Limb (tissue), 2 donors: ENCODE measurements around the gene SMIM1.
A peak's percentile ranks its signal among the peaks of the same experiment; 100 is the strongest.

Experiments
- DNase-seq, 2 donors: peaks; one replicate each; pipeline ENCODE4 v3.0.0-alpha.2; 2016; ENCODE audit errors: extremely low spot score in 2 of 2

Gene SMIM1

DNA sequence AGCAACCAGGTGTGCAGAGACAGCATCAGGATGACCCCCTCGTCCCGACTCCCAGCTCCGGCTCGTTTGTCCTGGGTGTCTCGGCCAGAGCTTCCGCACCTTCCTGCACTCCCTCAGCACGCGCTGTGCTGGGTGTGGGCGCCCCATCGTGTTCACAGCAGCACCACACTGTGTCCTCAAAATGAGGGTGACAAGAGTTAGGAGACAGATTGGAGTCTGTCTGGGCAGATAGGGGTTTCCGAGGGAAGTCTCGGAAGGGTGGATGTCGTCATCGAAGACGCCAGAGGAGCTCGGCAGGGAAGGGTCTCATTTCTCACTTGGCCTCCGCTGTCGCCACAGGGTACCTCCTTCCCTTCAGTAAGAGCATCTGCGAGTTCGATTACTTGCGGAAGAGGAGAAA is 16.2 kb upstream of the SMIM1 start:
- peak in 1 of 2 donors; percentile 18 for DNase-seq

DNA sequence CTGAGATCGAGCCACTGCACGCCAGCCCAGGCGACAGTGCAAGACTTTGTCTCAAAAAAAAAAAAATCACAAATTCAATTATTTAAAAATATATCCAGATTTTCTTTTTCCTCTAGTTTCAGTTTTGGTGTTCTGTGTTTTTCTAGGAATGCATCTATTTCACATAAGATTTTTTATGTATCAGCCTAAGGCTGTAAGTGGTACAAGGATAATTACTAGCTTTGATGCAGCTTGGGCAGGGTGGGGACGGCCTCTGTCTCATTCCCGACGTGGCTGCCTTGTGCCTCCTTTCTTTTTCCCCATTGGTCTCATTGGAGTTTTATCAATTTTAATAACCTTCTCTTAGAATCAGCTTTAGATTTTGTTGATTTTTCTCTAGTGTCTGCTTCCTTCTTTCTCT is 13.4 kb upstream of the SMIM1 start:
- DNase-seq = no peak

DNA sequence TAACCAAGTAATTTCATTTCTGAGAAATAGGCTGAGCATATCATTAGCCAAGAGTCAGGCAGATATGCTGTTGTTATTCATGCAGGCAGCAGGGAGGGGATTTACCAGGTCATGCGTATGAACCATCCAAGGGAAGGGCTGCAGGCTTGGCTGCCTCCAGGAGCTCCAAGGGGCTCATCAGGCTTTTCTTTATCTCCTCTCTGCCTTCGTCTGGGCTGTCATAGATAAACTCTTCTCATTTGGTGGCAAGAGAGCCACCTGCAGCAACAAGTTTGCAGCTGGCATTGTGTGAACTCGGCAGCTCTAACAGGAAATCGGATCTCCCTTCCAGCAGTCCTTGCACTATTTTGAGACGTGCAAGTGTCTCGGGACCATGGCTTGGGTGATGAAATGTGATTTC is 12.8 kb upstream of the SMIM1 start:
- DNase-seq = no peak

DNA sequence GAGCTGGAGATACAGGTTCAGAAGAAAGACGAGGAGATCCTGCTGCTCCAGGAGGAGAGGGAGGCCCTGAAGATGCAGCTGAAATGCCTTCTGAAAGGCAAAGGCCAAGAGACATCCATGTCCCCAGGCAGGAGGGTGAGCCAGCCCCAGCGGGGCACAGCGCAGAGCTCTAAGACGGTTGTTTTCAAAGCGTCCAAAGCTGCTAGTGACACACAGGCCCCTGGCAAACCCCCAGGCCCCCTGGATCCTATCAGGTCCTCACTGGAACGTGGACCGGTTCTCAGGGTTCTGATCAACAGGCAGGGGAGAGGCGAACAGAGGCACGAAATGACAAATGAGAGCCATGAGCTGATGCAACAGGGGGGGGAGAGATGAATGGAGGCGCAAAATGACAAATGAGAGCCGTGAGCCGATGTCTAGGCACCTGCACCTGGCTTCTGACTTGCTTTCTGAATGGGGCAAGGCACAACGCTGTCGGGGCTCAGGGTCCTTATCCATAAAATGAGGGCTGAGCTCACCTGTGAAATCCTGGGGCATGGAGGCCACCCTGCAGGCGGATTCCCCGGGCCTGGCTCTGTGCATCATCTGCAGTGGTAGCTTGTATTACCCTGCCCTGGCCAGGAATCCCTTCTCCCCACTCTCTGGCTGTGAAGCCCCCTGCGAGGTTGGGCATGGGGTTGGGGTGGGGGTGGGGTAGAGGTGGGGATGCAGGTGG is 11.1 kb upstream of the SMIM1 start:
- DNase-seq = no peak

DNA sequence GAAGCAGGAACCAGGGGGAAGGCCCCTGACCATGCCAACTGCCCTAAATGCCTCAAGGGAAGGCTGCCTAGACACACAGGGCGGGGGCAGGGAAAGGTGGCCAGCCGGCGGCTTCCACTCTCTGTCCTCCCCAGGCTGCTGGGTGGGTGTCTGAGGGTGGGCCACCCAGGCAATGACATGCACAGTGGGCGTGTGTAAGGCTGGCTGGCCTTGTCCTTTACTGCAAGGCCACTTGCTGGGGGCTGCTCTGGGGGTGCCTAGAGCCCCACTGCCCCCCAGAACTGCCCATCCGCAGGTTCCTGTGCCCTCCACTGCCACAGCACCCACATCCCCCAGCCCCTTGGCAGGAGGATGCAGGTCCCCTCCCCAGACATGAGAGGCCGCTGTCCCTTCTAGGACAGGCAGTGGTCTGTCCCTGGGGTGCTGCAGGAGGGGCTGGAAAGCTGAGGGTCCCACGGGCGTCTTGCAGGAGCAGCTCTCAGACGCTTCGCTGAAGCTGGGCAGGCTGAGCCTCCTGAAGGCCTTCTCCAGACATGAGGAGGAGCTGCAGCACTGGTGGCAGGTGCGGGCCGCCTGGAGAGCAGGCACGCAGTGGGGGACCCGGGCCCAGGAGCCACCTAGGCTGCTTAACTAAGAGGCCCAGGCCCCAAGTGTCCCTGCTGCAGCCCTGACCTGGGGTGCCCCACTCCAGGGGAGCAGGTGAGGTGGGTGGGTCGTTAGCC is 10.2 kb upstream of the SMIM1 start:
- DNase-seq = no peak

DNA sequence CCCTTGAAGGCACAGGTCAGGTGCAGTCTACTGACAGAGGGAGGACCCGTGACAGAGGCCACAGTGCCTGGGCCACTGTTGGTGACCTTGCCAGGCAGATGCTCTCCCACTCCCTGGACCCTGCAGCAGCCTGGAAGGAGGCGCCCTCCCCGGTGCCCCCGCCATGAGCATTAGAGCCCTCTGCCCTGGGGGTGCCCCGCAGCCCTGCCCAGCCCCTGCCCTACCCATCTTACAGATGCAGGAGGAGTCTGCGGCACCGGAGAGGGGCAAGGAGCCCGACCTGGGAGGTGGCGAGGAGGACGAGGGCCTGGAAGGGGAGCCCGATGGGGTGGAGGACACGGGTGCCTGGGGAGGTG is 9.7 kb upstream of the SMIM1 start:
- no peak for DNase-seq

DNA sequence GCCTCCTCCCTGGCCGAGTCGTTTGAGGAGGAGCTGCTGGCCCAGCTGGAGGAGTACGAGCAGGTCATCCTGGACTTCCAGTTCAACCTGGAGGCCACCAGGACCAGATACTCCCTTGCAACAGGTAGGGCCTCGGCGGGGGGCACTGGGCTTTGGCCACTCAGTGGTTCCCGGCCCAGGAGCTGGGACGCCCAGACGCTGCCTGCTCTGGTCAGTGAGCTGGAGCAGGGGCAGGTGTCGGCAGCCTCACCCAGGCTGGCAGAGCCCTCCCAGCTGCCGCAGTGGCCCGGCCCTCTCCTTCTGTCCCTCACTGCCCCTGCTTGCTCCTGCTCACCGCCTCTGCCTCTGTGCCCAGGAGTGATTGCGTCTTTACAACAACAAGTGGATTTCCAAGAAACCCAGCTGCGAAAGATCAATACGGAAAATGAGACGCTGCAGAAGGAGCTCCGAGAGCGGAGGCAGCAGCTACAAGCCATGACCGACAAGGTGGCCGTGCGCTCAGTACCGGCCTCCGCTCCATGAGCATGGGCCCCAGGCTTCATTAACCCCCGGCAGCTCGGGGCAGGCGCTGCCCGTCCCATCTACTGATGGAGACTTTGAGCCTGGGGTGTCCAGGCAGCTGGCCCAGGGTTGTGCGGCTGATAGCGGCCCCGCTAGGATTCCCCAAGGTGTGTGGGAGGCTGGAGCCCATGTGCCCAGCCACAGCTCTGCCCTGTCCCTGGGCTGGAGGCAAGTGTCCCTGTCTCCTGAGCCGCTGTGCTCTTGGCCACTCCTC is 9.0 kb upstream of the SMIM1 start:
- DNase-seq = no peak

DNA sequence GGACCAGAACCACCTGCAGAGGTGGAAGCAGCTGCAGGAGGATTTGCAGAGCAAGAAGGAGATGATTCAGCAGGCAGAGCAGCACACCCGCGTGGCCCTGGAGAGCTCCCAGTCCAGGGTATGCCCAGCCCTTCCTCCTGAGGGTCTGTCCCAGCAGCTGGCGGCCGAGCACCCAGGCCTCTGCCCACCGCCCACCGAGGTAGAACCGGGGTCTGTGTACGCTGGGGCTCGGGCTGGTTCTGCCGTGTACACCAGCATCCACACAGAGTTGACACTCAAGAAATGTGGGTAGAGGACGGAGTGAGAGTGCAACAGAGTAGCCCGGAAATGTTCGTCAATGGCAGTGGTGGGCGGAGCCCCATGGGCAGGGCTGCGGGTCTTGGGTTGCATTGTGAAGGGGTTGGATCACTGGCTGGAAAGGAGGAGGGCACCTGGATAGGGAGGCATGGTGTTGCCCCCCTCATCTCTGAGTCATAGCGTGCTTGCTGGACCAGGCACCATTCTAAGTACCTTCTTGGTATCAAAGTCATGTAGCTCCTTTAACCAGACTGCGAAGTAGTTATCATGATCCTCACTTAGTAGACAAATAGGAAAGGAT is 5.1 kb upstream of the SMIM1 start:
- DNase-seq = no peak

DNA sequence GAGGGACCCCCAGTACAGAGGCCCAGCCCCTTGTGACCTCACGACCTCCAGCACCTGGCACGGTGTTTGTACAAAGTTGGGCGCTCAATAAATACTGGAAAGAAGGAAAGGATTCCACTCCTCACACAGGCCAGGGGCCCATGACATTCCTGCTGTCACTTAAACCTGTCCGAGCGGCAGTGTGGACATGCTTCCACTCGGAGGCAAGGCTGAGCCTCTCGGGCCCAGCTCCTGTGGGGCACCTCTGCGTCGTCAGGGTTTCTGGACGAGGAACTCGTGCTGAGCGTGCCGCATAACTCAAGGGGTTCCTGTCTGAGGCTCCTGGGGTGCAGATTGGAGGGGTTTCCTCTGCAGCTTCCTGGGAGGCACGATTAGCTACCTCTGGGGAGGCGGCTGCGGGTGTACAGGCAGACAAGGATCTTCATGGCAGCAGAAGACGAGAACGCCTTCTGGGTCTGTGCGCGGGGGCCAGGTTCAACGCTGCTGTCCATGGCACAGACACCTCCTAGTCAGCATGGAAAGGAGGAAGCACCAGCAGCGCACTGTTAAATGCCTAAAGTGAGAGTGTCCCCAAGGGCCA is 3.6 kb upstream of the SMIM1 start:
- DNase-seq = no peak

DNA sequence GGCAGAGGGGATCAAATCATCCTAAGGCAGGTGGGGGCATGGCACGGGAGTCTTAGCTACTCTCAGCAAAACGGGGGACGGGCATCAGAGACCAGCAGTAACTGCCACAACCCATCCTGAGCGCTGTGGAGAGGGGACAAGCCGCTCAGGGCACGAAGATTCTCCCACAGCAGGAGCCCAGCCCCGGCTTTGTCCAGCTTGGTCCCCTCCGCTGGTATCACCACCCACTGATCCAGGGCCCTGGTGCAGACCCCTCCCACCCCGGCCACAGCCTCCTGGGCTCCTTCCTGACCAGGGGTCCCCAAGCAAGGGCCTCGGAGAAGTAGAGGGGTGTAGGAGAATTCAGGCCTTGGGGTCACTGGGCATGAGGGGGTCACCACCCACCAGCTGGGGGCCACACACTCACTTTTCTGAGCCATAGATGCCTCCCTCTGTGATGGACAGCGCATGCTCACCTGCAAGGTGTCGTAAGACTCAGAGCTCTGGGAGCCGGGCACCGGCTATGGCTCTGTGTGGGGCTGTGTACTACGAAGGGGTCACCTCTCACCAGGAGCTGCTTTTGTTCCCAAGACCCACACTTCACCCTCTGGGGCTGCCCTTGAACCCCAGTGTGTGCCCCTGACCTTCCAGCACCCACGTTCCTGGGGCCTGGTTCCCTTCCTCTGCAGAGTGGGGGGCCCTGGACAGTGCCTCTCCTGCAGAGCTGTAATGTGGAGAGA is 2.3 kb upstream of the SMIM1 start:
- no peak for DNase-seq

DNA sequence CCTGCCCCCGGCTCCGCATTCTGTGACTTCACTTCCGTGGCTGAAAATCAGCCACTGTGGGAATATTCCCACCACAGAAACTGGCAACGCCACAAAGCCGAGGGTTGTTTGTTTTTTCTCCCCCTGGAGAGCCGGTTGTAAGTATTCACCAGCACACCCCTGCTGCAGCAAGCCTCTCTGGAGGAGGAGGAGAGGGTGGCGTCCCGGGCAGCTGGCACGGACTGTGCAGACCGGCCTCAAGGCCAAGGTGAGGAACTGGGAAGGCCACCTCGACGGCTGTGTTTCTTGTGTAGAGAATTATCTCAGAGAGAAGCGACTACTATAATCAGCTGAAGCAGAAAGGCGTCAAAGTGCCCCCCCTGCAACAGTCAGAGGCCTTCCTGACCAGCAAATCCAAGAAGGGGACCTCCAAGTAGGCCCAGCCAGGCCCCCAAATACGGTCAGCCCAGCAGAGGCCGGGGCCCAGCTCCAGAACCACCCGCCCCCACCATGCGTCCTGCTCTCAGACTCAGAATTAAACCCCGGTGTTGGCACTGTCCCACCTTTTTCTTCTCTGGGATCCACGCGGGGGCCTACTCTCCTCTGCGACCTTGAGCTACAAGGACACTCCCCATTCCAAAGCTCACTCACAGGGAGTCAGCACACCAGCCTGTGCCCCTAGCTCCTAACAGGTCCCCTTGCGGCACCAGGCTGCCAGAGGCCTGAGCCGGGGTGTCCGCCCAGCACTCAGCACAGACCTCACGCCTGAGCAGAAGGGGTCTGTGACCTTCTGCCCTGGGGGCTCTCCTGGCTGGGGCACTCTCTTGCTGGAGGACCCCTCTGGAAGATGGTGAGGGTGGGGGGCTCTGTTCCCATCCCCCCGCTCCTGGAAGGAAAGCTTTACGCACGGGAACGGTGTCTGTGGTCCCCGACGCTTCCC is 1.2 kb upstream of the SMIM1 start:
- DNase-seq = no peak

DNA sequence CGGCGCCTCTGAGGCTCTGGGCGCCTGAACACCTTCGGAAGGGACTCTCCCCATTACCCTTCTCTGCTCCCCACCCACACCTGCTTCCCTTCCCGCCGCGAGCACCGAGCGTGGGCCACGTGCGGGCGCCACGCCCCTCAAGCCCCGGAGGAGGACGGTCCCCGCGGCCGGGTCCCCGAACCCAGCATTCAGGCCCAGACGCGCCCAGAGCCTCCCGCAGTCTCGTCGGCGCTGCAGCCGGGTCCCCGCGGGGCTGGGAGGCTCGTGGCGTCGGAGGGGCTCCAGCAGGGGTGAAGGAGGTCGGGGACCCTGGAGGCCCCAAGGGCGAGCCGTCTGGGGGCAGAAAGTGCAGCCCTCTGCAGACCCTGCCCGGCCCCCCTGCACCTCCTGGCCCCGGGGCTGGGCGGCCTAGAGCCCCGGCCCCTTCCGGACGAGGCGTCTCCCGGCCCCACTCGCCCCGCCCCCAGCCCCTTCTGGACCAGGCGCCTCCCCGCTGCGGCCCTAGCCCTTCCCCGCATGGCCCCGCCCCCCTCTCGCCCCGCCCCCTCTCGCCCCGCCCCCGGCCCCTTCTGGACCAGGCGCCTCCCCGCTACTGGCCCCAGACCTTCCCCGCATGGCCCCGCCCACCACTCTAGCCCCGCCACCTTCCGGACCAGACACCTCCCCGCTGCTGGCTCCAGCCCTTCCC is 378 bp upstream of the SMIM1 start:
- peak; percentile 85 to 96 for DNase-seq

DNA sequence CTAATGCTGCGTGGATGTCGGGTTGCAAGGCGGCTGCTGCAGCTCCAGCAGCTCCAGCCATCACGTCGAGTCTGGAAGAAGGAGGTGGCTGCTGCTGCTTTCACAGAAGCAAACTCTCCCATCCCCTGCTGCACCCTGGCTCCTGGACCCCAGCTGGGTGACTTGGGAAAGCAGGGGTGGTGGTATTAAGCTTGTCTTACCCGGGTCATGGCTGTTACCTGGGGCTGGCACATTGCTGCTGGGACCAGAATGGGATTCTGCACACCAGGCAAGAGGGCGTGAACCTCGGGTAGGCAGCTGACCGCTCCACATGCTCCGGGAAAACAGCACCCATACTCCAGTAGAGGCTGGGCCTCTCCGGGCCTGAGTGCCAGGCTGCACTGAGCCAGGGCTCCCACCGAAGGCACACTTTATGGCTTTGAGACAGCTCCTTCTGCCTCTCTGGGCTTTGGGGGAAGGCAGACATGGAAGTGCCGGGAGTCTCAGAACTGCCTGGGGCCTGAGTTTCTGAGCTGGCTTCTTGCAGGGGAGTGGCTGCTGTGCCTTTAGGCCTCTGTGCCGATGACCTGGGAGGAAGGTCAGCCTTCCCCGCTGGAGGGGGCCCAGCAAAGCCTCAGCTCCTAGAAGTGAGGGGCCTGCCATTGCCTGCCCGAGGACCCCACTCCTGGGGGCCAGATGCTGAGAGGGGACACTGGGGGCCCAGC is 1.2 kb downstream of the SMIM1 start:
- DNase-seq = no peak

DNA sequence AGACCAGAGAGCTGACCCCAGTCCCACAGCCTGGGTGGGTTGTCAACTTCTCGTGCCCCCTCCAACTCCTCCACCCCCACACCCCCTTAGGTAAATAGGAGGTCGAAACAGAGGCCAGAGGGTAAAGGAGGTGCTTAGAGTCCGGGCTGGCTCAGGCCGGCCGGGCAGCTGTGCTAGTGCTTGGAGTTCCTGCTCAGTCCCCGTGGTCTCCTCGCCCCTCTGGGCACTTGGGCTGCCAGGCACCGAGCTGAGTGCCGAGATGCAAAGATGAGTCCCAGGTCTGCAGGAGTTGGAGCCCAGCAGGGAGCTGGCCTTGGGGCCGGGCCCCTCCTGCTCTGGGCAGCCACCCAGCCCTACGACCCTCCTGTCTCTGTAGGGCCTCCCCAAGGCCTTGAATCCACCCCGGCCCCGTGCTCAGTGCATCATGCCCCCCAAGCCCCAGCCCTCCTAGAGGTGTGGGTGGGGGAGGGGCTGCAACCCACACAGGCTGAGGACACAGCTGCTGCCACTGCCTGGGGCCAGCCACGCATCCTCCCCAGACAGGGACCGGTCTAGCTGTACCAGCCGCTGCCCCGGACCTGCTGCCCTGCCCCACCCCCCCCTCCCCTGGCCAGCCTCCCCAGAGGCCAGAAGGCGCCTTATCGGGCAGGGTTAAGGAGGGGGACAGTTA is 1.9 kb downstream of the SMIM1 start:
- no peak for DNase-seq

DNA sequence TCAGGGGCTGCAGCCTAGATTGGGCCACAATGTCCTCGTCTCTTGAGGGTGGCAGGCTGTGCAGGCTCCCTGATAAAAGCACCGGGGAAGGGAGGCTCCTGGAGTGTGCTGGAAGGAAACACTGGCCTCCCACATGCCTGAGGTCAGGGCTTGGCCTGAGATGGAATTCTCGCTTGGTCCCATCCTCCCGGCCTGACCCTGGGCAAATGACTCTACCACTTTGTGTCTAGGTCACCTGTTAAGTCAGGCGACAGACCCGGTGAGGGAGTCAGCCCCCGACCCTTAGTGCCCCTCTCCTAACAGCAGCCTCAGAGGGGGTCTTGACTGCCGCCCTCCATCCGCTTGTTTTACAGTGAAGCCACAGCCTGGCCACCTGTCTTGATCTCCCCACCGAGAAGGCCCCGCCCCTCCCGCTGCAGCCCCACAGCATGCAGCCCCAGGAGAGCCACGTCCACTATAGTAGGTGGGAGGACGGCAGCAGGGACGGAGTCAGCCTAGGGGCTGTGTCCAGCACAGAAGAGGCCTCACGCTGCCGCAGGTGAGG is 2.5 kb downstream of the SMIM1 start:
- no peak for DNase-seq

DNA sequence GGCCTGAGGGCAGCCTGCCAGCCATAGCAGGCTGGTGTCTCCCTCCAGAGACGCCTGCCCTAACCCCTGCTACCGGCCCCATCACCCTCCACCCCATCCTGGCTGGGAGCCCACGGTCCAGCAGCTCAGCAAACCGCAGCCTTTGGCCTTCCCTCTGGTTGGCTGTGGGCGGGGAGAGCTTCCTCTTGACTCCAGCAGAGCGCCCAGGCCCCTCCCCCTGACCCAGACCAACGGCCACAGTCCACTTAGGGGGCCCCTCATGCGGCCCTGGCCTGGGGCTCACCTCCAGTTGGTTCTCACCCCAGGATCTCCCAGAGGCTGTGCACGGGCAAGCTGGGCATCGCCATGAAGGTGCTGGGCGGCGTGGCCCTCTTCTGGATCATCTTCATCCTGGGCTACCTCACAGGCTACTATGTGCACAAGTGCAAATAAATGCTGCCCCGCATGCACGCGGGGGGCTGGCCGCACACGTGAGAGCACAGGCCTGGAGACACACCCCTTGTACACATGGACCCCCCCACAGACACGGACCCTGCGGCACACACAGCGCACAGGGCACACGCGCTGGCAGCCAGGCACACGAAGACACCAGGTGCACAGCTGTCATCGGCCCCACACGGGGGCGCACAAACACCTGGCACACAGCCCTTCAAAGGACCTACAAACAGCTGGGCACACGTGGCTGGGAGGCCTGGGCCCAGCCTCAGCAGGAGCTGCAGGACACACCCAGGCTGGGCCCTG is 3.1 kb downstream of the SMIM1 start:
- DNase-seq = peak in 1 of 2 donors; percentile 60

DNA sequence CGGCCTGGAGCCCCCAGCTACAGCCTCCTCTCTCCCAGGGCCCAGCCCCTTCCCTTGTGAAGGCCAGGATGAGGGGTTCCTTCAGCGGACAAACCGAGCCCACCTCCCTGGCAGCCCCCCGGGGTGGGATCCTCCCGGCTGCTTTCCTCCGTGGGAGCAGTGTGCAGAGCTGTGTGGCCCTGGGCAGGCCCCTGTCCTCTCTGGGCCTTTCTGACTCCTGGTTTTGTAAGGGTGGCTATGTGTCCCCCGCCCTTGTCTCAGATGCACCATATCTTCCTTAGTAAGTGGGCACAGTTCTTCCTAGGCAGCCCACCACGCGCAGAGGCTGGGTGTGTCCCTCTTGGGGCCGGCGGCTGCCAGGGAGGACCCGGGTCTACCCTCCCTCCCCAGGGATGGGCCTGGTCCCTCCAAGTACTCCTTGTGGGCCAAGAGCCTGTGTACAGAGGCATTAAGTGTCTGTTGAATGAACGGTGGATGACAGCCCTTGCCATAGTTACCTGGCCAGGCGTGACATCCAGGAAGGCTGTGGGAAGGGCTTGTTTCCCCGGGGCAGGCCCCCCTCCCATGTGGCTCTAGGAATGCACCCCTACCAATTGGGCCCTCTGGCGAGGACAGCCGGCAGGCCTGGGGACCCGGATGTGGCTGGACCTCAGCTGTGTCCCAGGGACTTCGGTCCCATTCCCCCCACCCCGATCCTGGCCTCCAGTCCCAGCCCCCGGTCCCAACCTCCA is 3.8 kb downstream of the SMIM1 start:
- DNase-seq = no peak
